Hindlimb muscle (tissue), 1 donor: Measurements from ENCODE around the gene ATF7IP. TPM values are rescaled to one million over a fixed set of nuclear protein-coding genes. Genes with fewer than 3 reads are reported as not detected.

Source experiments
- DNase-seq: peaks from one replicate; pipeline ENCODE4 v3.0.0-alpha.2; 2013
- polyA plus RNA-seq: library from polyadenylated mRNA; unstranded; fragments of 120-200 nt; gene quantifications from one replicate; pipeline ENCODE4 v1.2.1, GENCODE V29; 2013; ENCODE audit not compliant: insufficient read length

Gene ATF7IP
- polyA plus RNA-seq, 1 donor, result 37.9 TPM

DNA sequence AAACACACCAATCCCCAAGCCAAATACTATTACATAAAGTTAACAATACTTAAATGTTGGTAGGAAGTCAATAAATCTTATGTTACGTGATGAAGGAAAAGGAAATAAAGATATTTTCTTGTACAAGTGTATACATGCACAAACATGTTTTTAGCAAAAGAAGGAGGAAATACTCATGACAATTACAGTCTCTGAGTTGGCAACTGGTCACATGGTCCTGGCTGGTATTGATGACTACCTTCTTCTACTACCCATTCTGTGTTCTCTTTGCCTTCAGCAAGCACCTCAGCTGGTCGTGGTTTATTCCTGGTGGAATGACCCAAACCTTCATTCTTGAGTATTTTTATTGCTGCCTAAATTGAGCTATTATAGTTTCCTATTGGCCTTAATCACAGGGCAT is 117.4 kb downstream of the ATF7IP start:
- DNase-seq, result no peak

- no peak for DNase-seq
Observed at GRCh38 chr12:14495326-14495725, 129.8 kb downstream of the ATF7IP start.

GRCh38 chr12:14505626-14506596 is 140.4 kb downstream of the ATF7IP start:
- DNase-seq, result no peak

- no peak for DNase-seq
Observed at GRCh38 chr12:14510574-14510973, 145.1 kb downstream of the ATF7IP start.

DNA sequence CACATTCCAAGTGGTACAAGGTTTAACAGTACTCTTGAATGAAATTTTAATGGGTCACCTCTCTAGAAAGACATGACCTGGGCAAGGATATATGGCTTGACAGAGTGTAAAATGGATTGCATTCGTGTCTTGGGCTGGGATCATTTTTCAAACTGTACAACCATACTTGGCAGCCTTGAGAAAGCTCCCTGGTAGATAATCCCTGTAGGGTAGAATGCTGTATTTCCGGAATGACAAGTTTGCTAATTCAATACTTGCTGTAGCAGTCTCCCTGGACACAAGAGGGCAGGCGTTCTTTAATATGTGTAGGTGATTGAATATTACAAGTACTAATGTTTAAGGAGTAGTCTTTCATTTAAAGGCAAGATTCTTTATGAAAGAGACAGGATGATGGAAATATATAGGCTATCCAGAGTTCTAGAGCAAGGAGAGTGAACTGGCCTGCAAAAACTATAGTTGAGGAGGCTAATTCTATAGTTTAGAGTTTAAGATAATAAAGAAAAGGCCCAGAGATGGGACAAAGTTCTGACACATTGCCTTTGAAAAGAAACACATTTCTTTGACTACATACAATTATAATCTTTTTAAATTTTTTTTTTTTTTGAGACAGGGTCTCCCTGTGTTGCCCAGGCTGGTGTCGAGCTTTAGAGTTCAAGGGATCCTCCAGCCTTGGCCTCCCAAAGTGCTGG is 148.8 kb downstream of the ATF7IP start:
- DNase-seq, result no peak

GRCh38 chr12:14514946-14515345 is 149.5 kb downstream of the ATF7IP start:
- no peak for DNase-seq

- no peak for DNase-seq
Observed at GRCh38 chr12:14521822-14522221, 156.3 kb downstream of the ATF7IP start.

GRCh38 chr12:14525964-14526363 is 160.5 kb downstream of the ATF7IP start:
- no peak for DNase-seq

- DNase-seq, result no peak
Observed at GRCh38 chr12:14532152-14532551, 166.7 kb downstream of the ATF7IP start.

DNA sequence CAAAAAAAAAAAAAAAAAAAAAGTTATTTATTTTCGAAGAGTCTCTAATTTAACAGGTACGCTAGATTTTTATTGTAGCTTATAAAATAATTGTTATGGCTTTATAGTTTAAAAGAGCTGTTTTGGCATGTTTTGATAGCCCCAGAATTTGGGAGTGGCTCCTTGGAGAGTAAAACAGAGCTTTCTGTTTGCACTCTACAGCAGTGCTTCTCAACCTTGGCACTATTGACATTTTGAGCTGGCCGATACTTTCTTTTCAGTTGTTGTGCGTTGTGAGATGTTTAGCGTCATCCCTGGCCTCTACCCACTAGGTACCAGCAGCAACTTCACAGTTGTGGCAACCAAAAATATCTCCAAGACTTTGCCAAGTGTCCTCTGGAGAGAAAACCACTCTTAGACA is 171.6 kb downstream of the ATF7IP start:
- DNase-seq, result no peak

- DNase-seq, result no peak
Observed at GRCh38 chr12:14540801-14541462, 175.4 kb downstream of the ATF7IP start.

DNA sequence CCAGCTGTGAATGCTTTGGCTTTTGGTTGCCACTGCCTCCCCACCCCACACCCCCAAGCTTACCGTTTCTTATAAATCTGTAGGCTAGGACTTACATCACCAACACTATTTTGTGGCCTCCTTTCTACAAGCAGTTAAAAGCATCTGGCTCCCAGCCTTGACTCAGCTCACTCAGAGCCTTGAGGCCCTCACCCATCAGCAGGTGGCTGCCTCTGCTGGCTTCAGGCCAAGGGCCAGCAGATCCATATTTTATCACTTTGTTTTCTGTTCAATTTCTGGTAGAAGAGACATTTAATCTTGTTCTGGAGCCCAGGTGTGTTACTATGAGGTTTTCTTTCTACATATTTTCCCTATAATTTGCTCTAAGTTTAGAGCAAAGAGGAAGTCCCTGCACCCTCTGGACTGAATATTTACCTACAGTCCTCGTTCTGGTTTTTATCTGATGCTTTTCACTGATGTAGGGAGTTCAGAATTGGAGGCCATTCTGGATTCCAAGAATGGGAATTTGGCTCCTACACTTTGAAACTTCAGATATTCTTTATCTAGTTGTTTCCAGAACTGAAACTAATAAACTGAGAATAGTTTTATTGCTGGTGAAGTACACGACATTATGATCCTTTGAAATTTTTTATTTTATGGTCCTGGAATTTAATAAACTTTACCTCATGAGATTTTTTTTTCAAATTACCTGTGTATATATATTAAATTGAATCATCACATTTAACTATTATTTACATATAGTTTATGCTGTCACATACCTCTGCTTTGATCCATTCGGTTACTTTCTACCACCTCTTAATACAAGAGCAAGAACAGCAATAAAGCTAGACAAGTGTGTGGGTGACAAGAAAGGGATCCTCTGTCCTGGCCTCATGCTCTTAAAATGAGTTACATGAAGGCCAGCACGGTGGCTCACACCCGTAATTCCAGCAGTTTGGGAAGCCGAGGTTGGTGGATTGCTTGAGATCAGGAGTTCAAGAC is 180.0 kb downstream of the ATF7IP start:
- no peak for DNase-seq

GRCh38 chr12:14547571-14547970 is 182.1 kb downstream of the ATF7IP start:
- no peak for DNase-seq

DNA sequence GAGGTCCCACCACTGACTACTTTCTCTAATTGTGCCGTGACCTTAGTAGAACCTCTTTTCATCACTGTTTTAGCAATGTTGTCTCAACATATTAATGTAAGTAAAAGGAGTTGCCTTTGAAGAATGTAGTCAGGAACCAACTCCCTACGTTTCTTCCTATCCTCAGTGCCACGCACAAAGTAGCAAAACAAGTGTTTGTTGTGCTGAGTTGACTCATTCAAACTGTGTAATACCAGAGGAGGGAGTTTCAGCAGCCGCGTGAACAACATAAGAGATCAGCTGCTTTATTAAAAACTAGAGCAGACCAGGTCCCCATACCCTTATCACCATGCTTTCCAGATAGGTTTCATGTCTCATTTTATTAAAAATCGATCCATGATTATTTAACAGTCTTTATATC is 183.1 kb downstream of the ATF7IP start:
- DNase-seq, result no peak

Other genes with a start within 250 kb of the ATF7IP start
- gene PLBD1, start 202.2 kb downstream of the ATF7IP start, polyA plus RNA-seq, result 18.8 TPM